ENCODE measurements around the gene GPC6. TPM values are rescaled to one million over a fixed set of nuclear protein-coding genes. Genes with fewer than 3 reads are reported as not detected.

The GPC6 gene
- total and polyA plus RNA-seq, 2 donors (not counting 3 experiments of a cell fraction or from before 2014, with no cell fraction given): 0.01 TPM; not detected in 1

- FAIRE-seq: no peak
- TF ChIP-seq GATA2 (IDR thresholded peaks at IDR 0.05; ENCODE audit: insufficient read depth, insufficient read length, low read depth, low read length): no peak
- TF ChIP-seq JUN (IDR thresholded peaks at IDR 0.05; ENCODE audit: borderline replicate concordance, insufficient read depth, insufficient read length, low read depth): no peak
- no peak for TF ChIP-seq POLR2AphosphoS5 (IDR thresholded peaks at IDR 0.05; ENCODE audit: insufficient read depth, low read depth, low read length)
- TF ChIP-seq, protein P1, sequence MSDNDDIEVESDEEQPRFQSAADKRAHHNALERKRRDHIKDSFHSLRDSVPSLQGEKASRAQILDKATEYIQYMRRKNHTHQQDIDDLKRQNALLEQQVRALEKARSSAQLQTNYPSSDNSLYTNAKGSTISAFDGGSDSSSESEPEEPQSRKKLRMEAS (IDR thresholded peaks at IDR 0.05; ENCODE audit: insufficient read depth, insufficient read length): no peak
- no peak for TF ChIP-seq FOS (IDR thresholded peaks at IDR 0.05; ENCODE audit: borderline replicate concordance, insufficient read depth, low read length)
- TF ChIP-seq POLR2A (IDR thresholded peaks at IDR 0.05; ENCODE audit: low read depth, low read length): no peak
- no peak for TF ChIP-seq EZH2 (IDR thresholded peaks at IDR 0.05; ENCODE audit: borderline replicate concordance, low read depth, low read length, severe bottlenecking)
- no peak for TF ChIP-seq CTCF (IDR thresholded peaks at IDR 0.05; ENCODE audit: extremely low read depth in 1 of 2, insufficient read depth in 1 of 2, low read depth in 1 of 2, low read length in 2 of 2)
- no peak for TF ChIP-seq MYC (IDR thresholded peaks at IDR 0.05; ENCODE audit: low read depth, low read length)
- ChIA-PET CTCF (no interaction called here), POLR2A (no interaction called here)
- Histone ChIP-seq H3K27ac (ENCODE audit: insufficient read depth, low read depth, low read length) (no peak overlapping the region), H3K4me3 (replicated peaks in 1 of 3; ENCODE audit: insufficient read depth in 1 of 3, low read depth in 1 of 3, low read length in 3 of 3) (no peak overlapping the region), H3K36me3 (ENCODE audit: control insufficient read depth in 2 of 2, extremely low read depth in 1 of 2, insufficient read depth in 2 of 2, low read length in 2 of 2) (no peaks in the 10 kb centered on the region), H3K9me3 (replicated peaks; ENCODE audit: control insufficient read depth, insufficient read depth, low read length) (peaks cover 5% of the 10 kb centered on the region), H3K79me2 (ENCODE audit: control insufficient read depth, insufficient read depth, low read length) (no peaks in the 10 kb centered on the region), H3K9me1 (replicated peaks; ENCODE audit: control insufficient read depth, extremely low read depth, insufficient read depth, low read length) (no peaks in the 10 kb centered on the region), H3K9ac (replicated peaks; ENCODE audit: extremely low read depth, insufficient read depth, low read length) (no peak overlapping the region), H3K27me3 (ENCODE audit: control insufficient read depth in 2 of 2, insufficient read depth in 2 of 2, low read length in 2 of 2) (no peaks in the 10 kb centered on the region), H3K4me2 (ENCODE audit: insufficient read depth, low read length) (no peak overlapping the region), H3K4me1 (ENCODE audit: control insufficient read depth, extremely low read depth, insufficient read depth, low read length) (no peaks in the 10 kb centered on the region), H4K20me1 (replicated peaks; ENCODE audit: control insufficient read depth, extremely low read depth, insufficient read depth, low read length) (no peaks in the 10 kb centered on the region), H2AFZ (ENCODE audit: low read depth, low read length) (no peak overlapping the region)
- DNase-seq (ENCODE audit: low read depth, low spot score): no peak
- no TSS peak for BruUV-seq (replicated peaks)
- dilution Hi-C loops (cut with MboI; ENCODE audit: extremely low pct_ligation_motif_present, low sequenced_read_pairs): no loop called here
- intact Hi-C loops (cut with micrococcal nuclease): no loop called here
These were observed 496.7 kb downstream of the GPC6 start for GRCh38 chr13:93723316-93723715.

Data from endothelial cell of umbilical vein (primary cell).